Transverse colon (tissue), 4 donors: Measurements from ENCODE around the gene THBS4. TPM values are rescaled to one million over a fixed set of nuclear protein-coding genes. Genes with fewer than 3 reads are reported as not detected.

Experiments
- DNase-seq: peaks from one replicate; pipeline ENCODE4 v3.0.0-alpha.2; 2019
- H3K27ac ChIP-seq, 4 donors: fragments of 200-600 bp; sonication (generic); 2 replicates each; pipeline ENCODE4 v1.5.1; 2016 to 2018; ENCODE audit warnings: inconsistent platforms in 4 of 4
- H3K27me3 ChIP-seq: fragments of 200-600 bp; sonication (generic); 2 replicates; pipeline ENCODE4 v1.5.1; 2017; ENCODE audit warnings: inconsistent platforms
- H3K36me3 ChIP-seq, 4 donors: fragments of 200-600 bp; sonication (generic); 2 replicates each; pipeline ENCODE4 v1.5.1; 2017 to 2019; ENCODE audit warnings: inconsistent platforms in 4 of 4
- H3K4me1 ChIP-seq, 4 donors: fragments of 200-600 bp; sonication (generic); 2 replicates each; pipeline ENCODE4 v1.5.1; 2017 to 2020; ENCODE audit warnings: inconsistent platforms in 4 of 4
- H3K4me3 ChIP-seq, 4 donors: fragments of 200-600 bp; sonication (generic); 1 replicate in 1 of 4; 2 replicates in 3 of 4; pipeline versions ENCODE4 v1.5.1 to v1.6.1; 2017 to 2019; ENCODE audit warnings: inconsistent platforms in 4 of 4
- H3K9me3 ChIP-seq, 2 donors: fragments of 200-600 bp; sonication (generic); 2 replicates each; pipeline ENCODE4 v1.5.1; 2017 to 2019; ENCODE audit warnings: inconsistent platforms in 2 of 2
- EP300 ChIP-seq: sonication (generic); formaldehyde crosslinking; IDR thresholded peaks from one replicate; pipeline ENCODE4 v1.6.1; 2017; ENCODE audit warnings: antibody characterized with exemption, low read depth
- POLR2A ChIP-seq: fragments of 450-650 bp; IDR thresholded peaks from one replicate; pipeline ENCODE4 v1.6.1; 2016; ENCODE audit warnings: antibody characterized with exemption, mild to moderate bottlenecking, moderate library complexity
- POLR2AphosphoS5 ChIP-seq, 3 donors: sonication (generic); formaldehyde crosslinking; IDR thresholded peaks; one replicate each; pipeline ENCODE4 v1.6.1; 2016; ENCODE audit warnings: antibody characterized with exemption in 3 of 3
- WGBS, 2 donors: methylation state at CpG; one replicate each; pipeline ENCODE4 v1.1.5; 2018; ENCODE audit warnings: low coverage in 1 of 2; 5-methylcytosine and 5-hydroxymethylcytosine counted together
- in situ Hi-C, 4 donors: fragments of 200-750 bp; cut with MboI; loops; one replicate each; pipeline versions ENCODE4 v1.15.0 to v1.15.1; 2017; ENCODE audit warnings: low sequenced_read_pairs in 3 of 4, low pct_ligation_motif_present in 1 of 4, low pct_unique_long_range_greater_than_20kb in 1 of 4
- intact Hi-C: fragments of 100-400 bp; cut with DNase I; formaldehyde crosslinking; loops from one replicate; pipeline ENCODE4 v1.15.1; 2023; ENCODE audit warnings: low total_unique reads
- total RNA-seq, 4 donors: library from RNA; depleted of rRNA; stranded (reverse); fragments of >200 nt; gene quantifications; one replicate each; pipeline ENCODE4 v1.1.0, GENCODE V29; 2016
- TF ChIP-seq, protein P1 (sequence below), 5 experiments: fragments of 200-600 bp in 3 of 5; fragments of 450-650 bp in 2 of 5; sonication (generic) in 3 of 5; IDR thresholded peaks; 1 replicate in 2 of 5; 2 replicates in 3 of 5; pipeline ENCODE4 v1.5.1; 2016 to 2017; ENCODE audit warnings: antibody characterized with exemption in 5 of 5, inconsistent platforms in 3 of 5, mild to moderate bottlenecking in 2 of 5, moderate library complexity in 1 of 5

THBS4 gene
- total RNA-seq, 4 donors from 2014 or later = 5.3 to 116 (median 9.1) TPM

DNA sequence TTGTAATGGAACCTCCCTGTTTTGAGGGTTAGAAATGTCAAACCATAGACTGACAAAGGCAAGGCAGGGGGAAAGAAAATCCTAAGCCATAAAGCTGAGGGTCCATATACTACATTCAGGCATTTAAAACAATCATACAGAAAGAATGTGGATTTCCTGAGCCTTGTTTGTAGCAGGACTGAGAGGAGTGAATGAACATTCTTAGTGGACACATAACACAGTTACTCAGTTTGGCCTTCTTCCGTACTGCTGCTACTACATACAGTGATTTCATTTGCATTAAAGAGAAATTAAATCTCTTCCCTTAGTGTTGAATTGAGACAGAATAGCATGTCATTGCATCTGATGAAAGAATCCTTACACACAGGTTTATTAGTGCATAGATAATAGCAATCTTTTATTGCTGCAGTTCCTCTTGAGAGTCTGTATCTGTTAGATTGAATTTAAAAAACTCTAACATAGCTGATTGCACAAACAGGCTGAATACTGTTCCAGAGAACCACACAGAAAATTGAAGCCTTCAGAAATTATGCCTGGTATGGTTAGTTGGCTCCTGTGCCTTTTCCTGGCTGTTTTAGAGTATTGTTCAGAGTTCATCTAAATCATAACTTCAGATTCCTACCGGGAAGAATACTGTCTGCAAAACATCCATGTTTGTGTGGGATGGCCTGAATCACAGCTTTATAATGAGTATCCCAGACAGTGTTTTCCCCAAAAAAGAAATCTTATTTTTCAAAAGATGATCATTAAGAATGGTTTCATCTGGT is 42.1 kb upstream of the THBS4 start:
- intact Hi-C loops = no loop called here
- H3K27me3 ChIP-seq = peaks cover 12% of the 10 kb centered on the region
- peaks cover 0 to 16% (median 10%) of the 10 kb centered on the region in 4 donors for H3K4me1 ChIP-seq
- H3K27ac ChIP-seq = no peak overlapping the region
- no peak overlapping the region for H3K4me3 ChIP-seq
- WGBS, 2 donors = 85 to 92% methylated on average over 1 to 2 of the region's 2 CpGs
- TF ChIP-seq POLR2AphosphoS5 (IDR thresholded peaks at IDR 0.05) = no peak
- TF ChIP-seq, protein P1, sequence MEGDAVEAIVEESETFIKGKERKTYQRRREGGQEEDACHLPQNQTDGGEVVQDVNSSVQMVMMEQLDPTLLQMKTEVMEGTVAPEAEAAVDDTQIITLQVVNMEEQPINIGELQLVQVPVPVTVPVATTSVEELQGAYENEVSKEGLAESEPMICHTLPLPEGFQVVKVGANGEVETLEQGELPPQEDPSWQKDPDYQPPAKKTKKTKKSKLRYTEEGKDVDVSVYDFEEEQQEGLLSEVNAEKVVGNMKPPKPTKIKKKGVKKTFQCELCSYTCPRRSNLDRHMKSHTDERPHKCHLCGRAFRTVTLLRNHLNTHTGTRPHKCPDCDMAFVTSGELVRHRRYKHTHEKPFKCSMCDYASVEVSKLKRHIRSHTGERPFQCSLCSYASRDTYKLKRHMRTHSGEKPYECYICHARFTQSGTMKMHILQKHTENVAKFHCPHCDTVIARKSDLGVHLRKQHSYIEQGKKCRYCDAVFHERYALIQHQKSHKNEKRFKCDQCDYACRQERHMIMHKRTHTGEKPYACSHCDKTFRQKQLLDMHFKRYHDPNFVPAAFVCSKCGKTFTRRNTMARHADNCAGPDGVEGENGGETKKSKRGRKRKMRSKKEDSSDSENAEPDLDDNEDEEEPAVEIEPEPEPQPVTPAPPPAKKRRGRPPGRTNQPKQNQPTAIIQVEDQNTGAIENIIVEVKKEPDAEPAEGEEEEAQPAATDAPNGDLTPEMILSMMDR (IDR thresholded peaks at IDR 0.05) = no peak
- TF ChIP-seq EP300 = no peak
- TF ChIP-seq POLR2A = no peak
- in situ Hi-C loops = no loop called here
- H3K36me3 ChIP-seq = peaks cover 0 to 10% (median 4%) of the 10 kb centered on the region in 4 donors
- DNase-seq = no peak
- H3K9me3 ChIP-seq = no peaks in the 10 kb centered on the region

DNA sequence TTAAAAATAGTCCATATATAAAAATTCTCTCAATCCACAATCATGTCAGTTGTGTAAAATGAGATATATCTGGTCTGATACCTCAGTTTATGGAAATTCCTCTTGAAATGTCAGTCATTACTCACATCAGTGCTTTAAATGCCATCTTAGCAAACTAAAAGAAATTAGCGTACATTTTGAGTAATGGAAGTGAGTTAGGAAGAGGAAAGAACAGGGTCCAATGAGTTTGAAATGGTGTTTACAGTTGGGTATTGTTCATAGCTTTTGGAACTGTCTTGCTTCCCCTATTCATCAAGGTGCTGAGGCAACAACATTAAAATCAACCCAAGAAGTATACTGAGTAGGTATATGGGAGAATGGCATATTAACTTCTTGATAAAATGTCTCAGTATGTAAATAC is 35.4 kb upstream of the THBS4 start:
- Histone ChIP-seq H3K27ac (no peak overlapping the region), H3K4me3 (no peak overlapping the region), H3K27me3 (peaks cover 8% of the 10 kb centered on the region), H3K9me3 (no peaks in the 10 kb centered on the region), H3K36me3 (no peaks in the 10 kb centered on the region), H3K4me1 (no peaks in the 10 kb centered on the region)
- TF ChIP-seq EP300 (no peak), POLR2AphosphoS5 (IDR thresholded peaks at IDR 0.05) (no peak)
- no peak for DNase-seq
- in situ Hi-C loops (no loop called here), intact Hi-C loops (no loop called here)
- 89 to 100% methylated on average over 1 of the region's 1 CpG for WGBS, 2 donors

DNA sequence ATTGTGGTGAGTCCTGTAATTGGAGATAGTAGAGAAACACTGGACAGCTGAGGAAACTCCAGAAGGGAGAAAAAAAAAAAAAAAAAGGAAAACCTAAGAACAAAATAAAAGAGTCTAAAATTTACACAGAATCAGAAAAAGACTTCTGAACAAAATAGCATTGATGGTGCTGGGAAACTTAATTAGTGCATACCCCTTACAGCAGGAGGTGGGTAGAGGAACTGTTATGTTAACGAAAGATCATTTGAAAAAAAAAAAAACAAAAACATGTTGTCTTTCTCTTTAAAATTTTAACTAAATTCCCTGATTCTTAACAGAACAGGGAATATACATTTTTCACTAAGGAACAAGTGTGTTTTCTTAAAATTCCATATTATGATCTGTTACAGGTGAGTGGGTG is 32.5 kb upstream of the THBS4 start:
- Histone ChIP-seq H3K27me3 (no peaks in the 10 kb centered on the region), H3K4me3 (no peak overlapping the region), H3K4me1 (no peaks in the 10 kb centered on the region), H3K36me3 (no peaks in the 10 kb centered on the region), H3K27ac (no peak overlapping the region), H3K9me3 (no peaks in the 10 kb centered on the region)
- in situ Hi-C loops (no loop called here), intact Hi-C loops (no loop called here)
- TF ChIP-seq, protein P1 (IDR thresholded peaks at IDR 0.05) = no peak
- TF ChIP-seq POLR2AphosphoS5 (IDR thresholded peaks at IDR 0.05) (no peak), POLR2A (no peak), EP300 (no peak)
- 97 to 100% methylated on average over 1 of the region's 1 CpG for WGBS, 2 donors
- no peak for DNase-seq

DNA sequence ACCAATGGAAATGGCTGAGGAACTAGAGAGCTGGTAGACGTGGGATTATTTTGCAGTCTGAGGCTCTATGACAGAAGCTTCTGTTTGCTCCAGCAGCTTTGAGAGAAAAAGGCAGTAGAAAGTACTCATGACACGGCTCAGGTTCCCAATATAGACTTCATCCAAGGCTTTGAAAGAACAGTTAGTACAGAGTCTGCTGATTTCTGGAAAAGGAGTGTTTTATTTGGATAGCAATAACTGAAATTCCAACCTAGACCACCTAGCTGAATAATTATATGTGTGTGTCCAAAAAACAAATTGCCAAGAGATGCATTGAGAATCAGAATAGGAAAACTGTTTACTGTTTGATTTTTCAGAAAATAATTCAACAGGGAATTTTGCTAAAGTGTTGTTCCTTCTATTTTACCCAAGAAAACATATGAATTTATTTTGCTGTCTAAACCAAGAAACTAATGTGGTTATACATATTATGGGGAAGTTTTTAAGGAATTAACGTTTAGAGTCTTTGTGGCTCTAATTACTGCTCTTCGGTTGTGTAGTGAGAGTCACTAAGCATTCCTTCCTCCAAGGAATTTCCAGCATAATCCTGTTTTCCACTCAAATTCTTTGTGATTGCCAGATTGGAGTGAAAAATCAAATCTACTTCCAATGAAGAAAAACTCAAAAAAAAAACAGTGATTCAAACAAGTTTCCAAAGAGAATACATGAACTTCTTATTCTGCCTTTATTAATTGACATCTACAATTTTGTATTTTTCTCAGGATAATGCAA is 26.0 kb upstream of the THBS4 start:
- WGBS, 2 donors = 66 to 73% methylated on average over 4 of the region's 4 CpGs
- H3K4me1 ChIP-seq = no peaks in the 10 kb centered on the region

More for the DNA sequence above, 26.0 kb upstream of the THBS4 start:
- DNase-seq = no peak
- intact Hi-C loops (no loop called here), in situ Hi-C loops (no loop called here)
- H3K27ac ChIP-seq = no peak overlapping the region
- TF ChIP-seq POLR2AphosphoS5 (IDR thresholded peaks at IDR 0.05) (no peak), EP300 (no peak)
- TF ChIP-seq, protein P1 (IDR thresholded peaks at IDR 0.05) = no peak
- no peak overlapping the region for H3K4me3 ChIP-seq
- H3K27me3 ChIP-seq = no peaks in the 10 kb centered on the region
- no peaks in the 10 kb centered on the region for H3K36me3 ChIP-seq
- H3K9me3 ChIP-seq = no peaks in the 10 kb centered on the region
